ENCODE measurements around the gene UVRAG.

UVRAG gene

DNA sequence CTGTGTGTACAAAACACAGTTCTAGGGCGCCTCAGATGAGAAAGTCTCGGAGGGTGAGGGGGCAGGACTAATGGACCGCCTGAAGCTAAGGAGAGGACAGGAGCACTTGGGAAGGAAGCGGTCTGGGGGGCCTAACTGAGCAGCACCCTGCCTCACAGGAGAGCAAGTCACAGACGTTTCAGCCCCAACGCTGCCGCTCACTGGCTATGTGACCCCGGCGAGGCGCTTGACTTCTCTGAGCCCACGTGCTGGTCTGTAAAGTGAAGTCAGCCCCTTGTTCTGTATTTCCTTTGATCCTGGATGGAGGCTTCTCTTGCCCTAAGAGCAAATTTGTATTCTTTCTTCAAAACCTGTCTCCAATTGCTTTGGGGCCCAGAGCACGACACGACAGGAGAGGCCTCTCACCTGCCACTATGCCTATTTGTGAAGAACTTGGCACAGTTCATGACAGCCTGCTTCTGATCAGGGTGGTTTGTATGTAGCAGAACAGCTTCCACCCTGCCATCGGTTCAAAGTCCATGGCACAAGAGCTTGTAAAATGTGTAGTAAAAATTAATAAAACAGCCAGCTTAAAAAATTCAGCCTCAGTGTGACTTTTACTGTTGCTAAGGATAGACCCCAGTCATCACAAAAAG is 332.2 kb downstream of the UVRAG start:
- H3K4me1 ChIP-seq, result no peaks in the 10 kb centered on the region
- DNase-seq, result no peak
- no peaks in the 10 kb centered on the region for H3K9me3 ChIP-seq
- TF ChIP-seq, protein P1, sequence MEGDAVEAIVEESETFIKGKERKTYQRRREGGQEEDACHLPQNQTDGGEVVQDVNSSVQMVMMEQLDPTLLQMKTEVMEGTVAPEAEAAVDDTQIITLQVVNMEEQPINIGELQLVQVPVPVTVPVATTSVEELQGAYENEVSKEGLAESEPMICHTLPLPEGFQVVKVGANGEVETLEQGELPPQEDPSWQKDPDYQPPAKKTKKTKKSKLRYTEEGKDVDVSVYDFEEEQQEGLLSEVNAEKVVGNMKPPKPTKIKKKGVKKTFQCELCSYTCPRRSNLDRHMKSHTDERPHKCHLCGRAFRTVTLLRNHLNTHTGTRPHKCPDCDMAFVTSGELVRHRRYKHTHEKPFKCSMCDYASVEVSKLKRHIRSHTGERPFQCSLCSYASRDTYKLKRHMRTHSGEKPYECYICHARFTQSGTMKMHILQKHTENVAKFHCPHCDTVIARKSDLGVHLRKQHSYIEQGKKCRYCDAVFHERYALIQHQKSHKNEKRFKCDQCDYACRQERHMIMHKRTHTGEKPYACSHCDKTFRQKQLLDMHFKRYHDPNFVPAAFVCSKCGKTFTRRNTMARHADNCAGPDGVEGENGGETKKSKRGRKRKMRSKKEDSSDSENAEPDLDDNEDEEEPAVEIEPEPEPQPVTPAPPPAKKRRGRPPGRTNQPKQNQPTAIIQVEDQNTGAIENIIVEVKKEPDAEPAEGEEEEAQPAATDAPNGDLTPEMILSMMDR (IDR thresholded peaks at IDR 0.05; ENCODE audit: low read depth, low read length), result no peak
- H3K27me3 ChIP-seq, result no peaks in the 10 kb centered on the region
- H3K36me3 ChIP-seq, result no peaks in the 10 kb centered on the region
- no peak overlapping the region for H3K4me3 ChIP-seq (ENCODE audit: low read depth, low read length)

DNA sequence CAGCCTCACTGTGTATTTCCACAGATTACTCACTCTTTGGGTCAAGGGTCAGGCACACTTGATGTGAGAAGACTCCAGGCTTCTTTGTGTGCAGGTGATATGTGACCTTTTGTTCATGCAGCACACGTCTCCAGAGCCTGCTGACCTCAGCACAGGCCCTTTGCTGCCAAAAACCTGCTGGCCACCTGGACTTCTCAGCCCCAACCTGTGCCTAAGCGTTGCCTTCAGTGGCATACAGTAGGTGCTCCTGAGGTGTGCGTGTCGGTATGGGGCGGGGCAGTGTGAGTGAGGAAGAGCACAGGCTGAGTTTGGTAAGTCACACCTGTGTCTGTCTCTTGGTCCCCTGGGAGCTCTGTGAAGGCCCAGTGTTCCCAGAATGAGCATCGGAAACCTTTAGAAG is 333.2 kb downstream of the UVRAG start:
- Histone ChIP-seq H3K9me3 (no peaks in the 10 kb centered on the region), H3K27me3 (no peaks in the 10 kb centered on the region), H3K36me3 (no peaks in the 10 kb centered on the region), H3K4me3 (ENCODE audit: low read depth, low read length) (no peak overlapping the region), H3K4me1 (no peaks in the 10 kb centered on the region)
- TF ChIP-seq, protein P1 (IDR thresholded peaks at IDR 0.05; ENCODE audit: low read depth, low read length), result no peak
- no peak for DNase-seq

DNA sequence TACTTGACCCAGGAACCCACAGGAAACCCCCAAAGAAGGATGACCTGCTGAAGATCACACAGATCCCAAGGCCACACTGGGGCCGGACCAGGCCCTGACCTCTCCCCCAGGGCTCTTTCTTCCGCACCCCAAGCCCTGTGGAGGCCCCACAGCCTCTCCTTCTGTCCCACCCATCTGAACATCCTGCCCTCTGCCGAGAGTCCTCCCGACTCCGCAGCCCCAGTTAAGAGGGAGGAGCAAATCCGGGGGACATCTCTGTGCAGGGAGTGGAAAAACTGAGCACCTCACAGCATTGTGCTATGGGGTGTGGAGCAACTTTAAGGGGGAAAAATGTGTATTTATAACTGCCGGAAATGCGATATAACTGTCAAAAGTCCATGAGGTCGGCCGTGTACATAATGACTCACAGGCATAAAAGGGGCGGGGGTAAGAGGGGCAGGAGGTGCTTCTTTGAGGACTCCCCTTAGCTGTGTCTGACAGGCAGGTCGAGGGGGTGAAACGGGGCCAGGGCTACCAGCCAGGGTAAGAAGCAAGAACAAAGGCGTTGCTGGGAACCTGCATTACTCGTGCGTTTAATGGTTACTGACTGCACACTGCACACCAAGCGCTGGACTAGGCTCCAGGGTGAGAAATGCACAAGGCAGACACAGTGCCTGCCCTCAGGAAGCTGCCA is 334.1 kb downstream of the UVRAG start:
- no peak for DNase-seq
- Histone ChIP-seq H3K27me3 (no peaks in the 10 kb centered on the region), H3K4me3 (ENCODE audit: low read depth, low read length) (no peak overlapping the region), H3K4me1 (no peaks in the 10 kb centered on the region), H3K36me3 (no peaks in the 10 kb centered on the region), H3K9me3 (no peaks in the 10 kb centered on the region)
- TF ChIP-seq, protein P1 (IDR thresholded peaks at IDR 0.05; ENCODE audit: low read depth, low read length), result no peak

DNA sequence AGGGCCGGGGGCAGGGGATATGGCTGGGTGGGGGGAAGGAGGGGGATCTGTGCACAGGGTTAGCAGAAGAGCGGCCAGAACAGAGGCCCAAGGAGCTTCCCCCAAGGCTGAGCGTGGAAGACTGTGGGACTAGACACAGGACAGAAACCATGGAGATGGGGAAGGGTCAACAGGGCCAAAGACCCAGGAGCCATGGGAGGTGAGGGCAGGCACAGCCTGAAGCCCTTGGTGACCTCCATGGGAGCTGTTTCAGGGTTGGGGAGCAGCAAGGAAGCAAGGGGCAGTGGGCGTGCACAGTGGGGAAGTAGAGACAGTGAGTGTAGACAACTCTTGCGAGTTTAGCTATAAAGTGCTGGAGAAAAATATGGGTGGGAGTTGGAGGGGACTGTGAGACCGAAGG is 334.7 kb downstream of the UVRAG start:
- no peaks in the 10 kb centered on the region for H3K36me3 ChIP-seq
- DNase-seq, result no peak
- TF ChIP-seq, protein P1 (IDR thresholded peaks at IDR 0.05; ENCODE audit: low read depth, low read length), result no peak
- no peaks in the 10 kb centered on the region for H3K9me3 ChIP-seq
- no peak overlapping the region for H3K4me3 ChIP-seq (ENCODE audit: low read depth, low read length)
- H3K27me3 ChIP-seq, result no peaks in the 10 kb centered on the region
- H3K4me1 ChIP-seq, result no peaks in the 10 kb centered on the region

DNA sequence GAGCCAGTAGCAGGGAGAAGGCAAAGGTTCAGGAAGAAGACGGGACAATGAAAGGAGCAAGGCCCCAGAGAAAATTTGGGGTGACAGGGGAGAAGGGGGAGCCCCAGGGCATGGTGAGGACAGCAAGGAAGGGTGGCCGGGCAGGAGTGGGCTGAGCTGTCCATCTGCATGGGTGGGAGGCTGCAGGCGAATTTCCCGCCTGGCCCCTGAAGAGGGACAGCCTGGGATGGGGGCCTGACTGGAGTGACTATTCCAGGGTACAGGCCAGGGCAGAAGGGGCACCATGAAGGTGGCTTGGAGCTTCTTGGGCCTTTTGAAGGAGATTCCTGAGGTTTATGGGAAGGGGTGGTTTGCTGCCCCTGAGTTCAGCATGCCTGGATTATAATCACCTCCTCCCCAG is 335.1 kb downstream of the UVRAG start:
- TF ChIP-seq, protein P1 (IDR thresholded peaks at IDR 0.05; ENCODE audit: low read depth, low read length), result no peak
- H3K36me3 ChIP-seq, result no peaks in the 10 kb centered on the region
- H3K4me1 ChIP-seq, result peaks cover 3% of the 10 kb centered on the region
- H3K4me3 ChIP-seq (ENCODE audit: low read depth, low read length), result no peak overlapping the region
- no peaks in the 10 kb centered on the region for H3K27me3 ChIP-seq
- H3K9me3 ChIP-seq, result no peaks in the 10 kb centered on the region
- DNase-seq, result no peak

DNA sequence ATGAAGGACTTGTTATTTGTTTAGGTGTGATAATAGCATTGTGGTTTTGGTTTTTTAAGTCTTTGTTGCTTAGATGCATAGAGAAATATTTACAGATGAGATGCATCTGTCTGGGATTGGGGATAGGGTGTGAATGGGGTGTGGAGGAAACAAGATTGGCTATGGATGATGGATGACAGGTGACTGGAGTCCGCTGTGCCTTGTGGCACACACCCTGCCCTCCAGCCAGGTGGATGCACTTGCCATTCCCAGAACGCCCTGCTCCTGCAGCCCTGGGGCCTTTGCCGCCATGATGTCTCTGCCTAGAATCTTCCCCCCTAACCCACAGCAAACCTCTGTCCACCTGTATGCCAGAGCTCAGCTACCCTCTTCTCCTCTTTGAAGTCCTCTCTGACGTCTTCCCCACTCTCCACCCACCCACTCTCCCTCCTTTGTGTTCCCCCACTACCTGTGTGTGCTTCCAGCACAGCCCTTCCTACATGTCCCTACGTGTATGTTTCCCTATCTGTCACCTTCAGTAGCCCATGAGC is 336.6 kb downstream of the UVRAG start:
- Histone ChIP-seq H3K9me3 (no peaks in the 10 kb centered on the region), H3K4me1 (peaks cover 15% of the 10 kb centered on the region), H3K27me3 (no peaks in the 10 kb centered on the region), H3K36me3 (no peaks in the 10 kb centered on the region), H3K4me3 (ENCODE audit: low read depth, low read length) (no peak overlapping the region)
- DNase-seq, result no peak
- TF ChIP-seq, protein P1 (IDR thresholded peaks at IDR 0.05; ENCODE audit: low read depth, low read length), result no peak
